ENCODE results near the gene CFAP61.

Gene CFAP61

DNA sequence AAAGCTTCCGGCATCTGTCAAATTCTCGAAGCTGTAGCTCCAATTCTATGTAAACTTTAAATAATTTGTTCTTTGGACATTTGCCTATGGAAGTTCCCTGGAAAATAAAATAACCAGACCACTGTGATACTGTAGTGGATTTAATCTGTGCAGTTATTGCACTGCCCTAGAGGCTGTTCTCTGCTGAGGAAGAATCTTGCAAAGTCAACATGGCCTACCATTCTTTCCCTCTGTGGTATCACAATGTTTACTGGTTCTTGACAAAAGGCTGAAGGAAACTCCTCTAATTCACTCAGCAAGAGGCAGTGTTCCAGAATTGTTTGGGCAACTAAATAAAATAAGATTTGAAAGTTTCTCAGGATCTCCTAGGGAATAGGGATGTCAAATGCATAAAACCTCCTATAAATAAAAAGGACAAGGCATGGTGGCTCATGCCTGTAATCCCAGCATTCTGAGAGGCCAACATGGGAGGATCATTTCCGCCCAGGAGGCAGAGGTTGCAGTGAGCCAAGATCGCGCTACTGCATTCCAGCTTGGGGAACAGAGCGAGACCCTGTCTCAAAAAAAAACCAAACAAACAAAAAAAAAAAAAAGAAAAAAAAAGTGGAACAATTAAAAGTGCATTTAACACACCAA, 12.5 kb upstream of the CFAP61 start:
- Histone ChIP-seq H3K27me3 (ENCODE audit: insufficient read depth, poor library complexity, severe bottlenecking) (no peaks in the 10 kb centered on the region), H3K4me1 (ENCODE audit: insufficient read depth, poor library complexity, severe bottlenecking) (no peaks in the 10 kb centered on the region), H3K4me3 (ENCODE audit: severe bottlenecking) (no peak overlapping the region), H3K36me3 (ENCODE audit: low read depth) (peaks cover 97% of the 10 kb centered on the region), H3K9me3 (ENCODE audit: severe bottlenecking) (no peaks in the 10 kb centered on the region), H3K27ac (ENCODE audit: poor library complexity, severe bottlenecking) (no peak overlapping the region)
- DNase-seq (ENCODE audit: low spot score) (no peak), ATAC-seq (ENCODE audit: low read depth) (no peak)
- TF ChIP-seq, protein P1, sequence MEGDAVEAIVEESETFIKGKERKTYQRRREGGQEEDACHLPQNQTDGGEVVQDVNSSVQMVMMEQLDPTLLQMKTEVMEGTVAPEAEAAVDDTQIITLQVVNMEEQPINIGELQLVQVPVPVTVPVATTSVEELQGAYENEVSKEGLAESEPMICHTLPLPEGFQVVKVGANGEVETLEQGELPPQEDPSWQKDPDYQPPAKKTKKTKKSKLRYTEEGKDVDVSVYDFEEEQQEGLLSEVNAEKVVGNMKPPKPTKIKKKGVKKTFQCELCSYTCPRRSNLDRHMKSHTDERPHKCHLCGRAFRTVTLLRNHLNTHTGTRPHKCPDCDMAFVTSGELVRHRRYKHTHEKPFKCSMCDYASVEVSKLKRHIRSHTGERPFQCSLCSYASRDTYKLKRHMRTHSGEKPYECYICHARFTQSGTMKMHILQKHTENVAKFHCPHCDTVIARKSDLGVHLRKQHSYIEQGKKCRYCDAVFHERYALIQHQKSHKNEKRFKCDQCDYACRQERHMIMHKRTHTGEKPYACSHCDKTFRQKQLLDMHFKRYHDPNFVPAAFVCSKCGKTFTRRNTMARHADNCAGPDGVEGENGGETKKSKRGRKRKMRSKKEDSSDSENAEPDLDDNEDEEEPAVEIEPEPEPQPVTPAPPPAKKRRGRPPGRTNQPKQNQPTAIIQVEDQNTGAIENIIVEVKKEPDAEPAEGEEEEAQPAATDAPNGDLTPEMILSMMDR (IDR thresholded peaks at IDR 0.05; ENCODE audit: poor library complexity, severe bottlenecking): no peak

DNA sequence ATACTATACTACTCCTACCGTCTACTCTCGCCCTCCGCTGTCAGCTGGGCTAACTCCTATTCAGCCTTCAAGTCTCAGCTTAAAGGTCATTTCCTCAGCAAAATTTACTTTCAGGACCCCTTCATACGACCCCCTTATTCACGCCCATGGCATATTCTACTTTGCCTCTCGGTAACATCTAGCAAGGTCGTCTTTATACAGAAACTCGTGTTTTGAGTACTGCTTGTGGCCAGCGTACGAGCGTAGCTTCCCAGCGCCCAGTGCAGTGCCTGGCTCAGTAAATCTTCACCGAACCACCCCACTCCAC, 612 bp upstream of the CFAP61 start:
- Histone ChIP-seq H3K4me3 (ENCODE audit: severe bottlenecking) (peak overlapping the region; percentile 59), H3K4me1 (ENCODE audit: insufficient read depth, poor library complexity, severe bottlenecking) (peaks cover 6% of the 10 kb centered on the region), H3K36me3 (ENCODE audit: low read depth) (peaks cover 41% of the 10 kb centered on the region), H3K27me3 (ENCODE audit: insufficient read depth, poor library complexity, severe bottlenecking) (no peaks in the 10 kb centered on the region), H3K27ac (ENCODE audit: poor library complexity, severe bottlenecking) (peak overlapping the region; percentile 39), H3K9me3 (ENCODE audit: severe bottlenecking) (no peaks in the 10 kb centered on the region)
- ATAC-seq (ENCODE audit: low read depth) (peak; percentile 35), DNase-seq (ENCODE audit: low spot score) (no peak)
- TF ChIP-seq, protein P1 (IDR thresholded peaks at IDR 0.05; ENCODE audit: poor library complexity, severe bottlenecking): no peak

DNA sequence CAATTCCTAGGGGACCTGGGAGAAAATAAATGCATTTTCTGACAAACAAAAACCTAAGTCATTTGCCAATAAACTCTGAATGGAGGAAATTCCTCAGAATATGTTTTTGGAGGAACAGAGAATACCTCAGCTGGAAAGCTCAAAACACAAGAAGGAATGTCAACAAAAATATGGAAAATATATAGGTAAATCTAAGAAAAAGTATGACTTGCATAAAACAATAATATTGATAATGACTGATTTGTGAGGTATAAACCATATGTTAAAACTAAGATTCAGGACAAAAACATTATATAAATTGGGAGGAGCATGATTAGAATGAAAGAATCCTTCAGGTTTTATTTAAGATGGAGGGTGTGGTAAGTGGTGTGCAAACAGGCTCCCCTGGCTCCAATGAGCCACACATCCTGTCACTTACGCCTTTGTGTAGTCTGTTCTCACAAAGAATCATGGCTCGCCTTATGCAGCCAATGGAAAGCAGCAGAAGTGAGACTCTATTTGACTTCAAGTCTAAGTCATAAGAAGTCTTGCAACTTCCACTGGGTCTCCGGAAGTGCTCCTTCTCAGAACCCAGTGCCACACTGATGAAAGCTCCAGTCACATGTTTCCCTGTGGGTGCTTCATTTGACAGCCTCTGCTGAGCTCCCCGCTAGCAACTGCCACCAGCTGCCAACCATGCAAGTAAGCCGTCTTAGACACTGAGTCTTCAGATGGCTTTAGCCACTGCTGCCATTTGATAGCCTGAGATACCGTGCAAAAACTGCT, 8.1 kb downstream of the CFAP61 start:
- DNase-seq (ENCODE audit: low spot score) (no peak), ATAC-seq (ENCODE audit: low read depth) (no peak)
- Histone ChIP-seq H3K27ac (ENCODE audit: poor library complexity, severe bottlenecking) (no peak overlapping the region), H3K9me3 (ENCODE audit: severe bottlenecking) (no peaks in the 10 kb centered on the region), H3K4me3 (ENCODE audit: severe bottlenecking) (no peak overlapping the region), H3K27me3 (ENCODE audit: insufficient read depth, poor library complexity, severe bottlenecking) (no peaks in the 10 kb centered on the region), H3K36me3 (ENCODE audit: low read depth) (no peaks in the 10 kb centered on the region), H3K4me1 (ENCODE audit: insufficient read depth, poor library complexity, severe bottlenecking) (no peaks in the 10 kb centered on the region)
- TF ChIP-seq, protein P1 (IDR thresholded peaks at IDR 0.05; ENCODE audit: poor library complexity, severe bottlenecking): no peak

DNA sequence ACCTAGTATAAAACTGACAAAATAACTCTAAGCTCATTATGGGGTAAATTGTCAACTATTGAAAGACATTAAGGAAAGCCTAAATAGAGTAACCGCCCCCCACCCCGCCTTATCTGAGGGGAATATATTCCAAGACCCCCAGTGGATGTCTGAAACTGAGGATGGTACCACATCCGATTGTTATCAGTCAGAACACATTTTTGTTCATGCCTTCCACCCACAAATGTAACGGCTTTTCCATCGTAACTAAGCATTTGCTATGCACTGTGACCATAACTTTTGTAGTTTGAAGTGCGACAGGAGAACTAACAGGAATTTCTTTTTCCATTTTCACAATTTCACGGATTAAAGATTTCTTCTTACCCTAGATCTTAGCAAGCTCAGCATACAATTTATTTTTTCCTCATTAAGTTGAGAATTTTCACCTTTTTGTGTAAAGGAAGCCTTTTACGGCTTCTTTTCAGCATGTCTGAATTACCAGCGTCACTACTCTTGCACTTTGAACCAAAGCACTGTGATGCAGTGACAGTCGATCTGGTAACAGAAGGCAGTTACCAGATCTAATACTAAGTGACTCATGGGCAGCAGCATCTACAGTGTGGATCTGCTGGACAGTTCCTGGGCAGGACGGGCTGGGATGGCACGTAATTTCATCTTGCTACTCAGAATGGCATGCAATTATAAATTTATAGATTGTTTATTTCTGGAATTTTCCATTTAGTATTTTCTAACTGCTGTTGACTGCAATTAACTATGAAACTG, 11.8 kb downstream of the CFAP61 start:
- no peaks in the 10 kb centered on the region for H3K27me3 ChIP-seq (ENCODE audit: insufficient read depth, poor library complexity, severe bottlenecking)
- peak; percentile 68; the same call in 2 of the 3 replicates for ATAC-seq (ENCODE audit: low read depth)
- H3K4me3 ChIP-seq (ENCODE audit: severe bottlenecking): no peak overlapping the region
- no peaks in the 10 kb centered on the region for H3K4me1 ChIP-seq (ENCODE audit: insufficient read depth, poor library complexity, severe bottlenecking)
- H3K9me3 ChIP-seq (ENCODE audit: severe bottlenecking): no peaks in the 10 kb centered on the region
- TF ChIP-seq, protein P1 (IDR thresholded peaks at IDR 0.05; ENCODE audit: poor library complexity, severe bottlenecking): no peak
- H3K36me3 ChIP-seq (ENCODE audit: low read depth): no peaks in the 10 kb centered on the region
- DNase-seq (ENCODE audit: low spot score): no peak
- no peak overlapping the region for H3K27ac ChIP-seq (ENCODE audit: poor library complexity, severe bottlenecking)
